DND-41 (cell line): ENCODE results near the gene PRTN3.

Source experiments
- EZH2 ChIP-seq: IDR thresholded peaks from 3 replicates; pipeline ENCODE4 v1.6.1; 2012; ENCODE audit warnings: borderline replicate concordance, low read depth, mild to moderate bottlenecking, moderate library complexity, low read length, inconsistent platforms; ENCODE audit not compliant: severe bottlenecking
- TF ChIP-seq, protein P1 (sequence below): IDR thresholded peaks from 2 replicates; pipeline ENCODE4 v1.5.1; 2012; ENCODE audit warnings: borderline replicate concordance, low read length, moderate library complexity, mild to moderate bottlenecking; ENCODE audit not compliant: poor library complexity, severe bottlenecking; ENCODE audit errors: extremely low read depth

DNA sequence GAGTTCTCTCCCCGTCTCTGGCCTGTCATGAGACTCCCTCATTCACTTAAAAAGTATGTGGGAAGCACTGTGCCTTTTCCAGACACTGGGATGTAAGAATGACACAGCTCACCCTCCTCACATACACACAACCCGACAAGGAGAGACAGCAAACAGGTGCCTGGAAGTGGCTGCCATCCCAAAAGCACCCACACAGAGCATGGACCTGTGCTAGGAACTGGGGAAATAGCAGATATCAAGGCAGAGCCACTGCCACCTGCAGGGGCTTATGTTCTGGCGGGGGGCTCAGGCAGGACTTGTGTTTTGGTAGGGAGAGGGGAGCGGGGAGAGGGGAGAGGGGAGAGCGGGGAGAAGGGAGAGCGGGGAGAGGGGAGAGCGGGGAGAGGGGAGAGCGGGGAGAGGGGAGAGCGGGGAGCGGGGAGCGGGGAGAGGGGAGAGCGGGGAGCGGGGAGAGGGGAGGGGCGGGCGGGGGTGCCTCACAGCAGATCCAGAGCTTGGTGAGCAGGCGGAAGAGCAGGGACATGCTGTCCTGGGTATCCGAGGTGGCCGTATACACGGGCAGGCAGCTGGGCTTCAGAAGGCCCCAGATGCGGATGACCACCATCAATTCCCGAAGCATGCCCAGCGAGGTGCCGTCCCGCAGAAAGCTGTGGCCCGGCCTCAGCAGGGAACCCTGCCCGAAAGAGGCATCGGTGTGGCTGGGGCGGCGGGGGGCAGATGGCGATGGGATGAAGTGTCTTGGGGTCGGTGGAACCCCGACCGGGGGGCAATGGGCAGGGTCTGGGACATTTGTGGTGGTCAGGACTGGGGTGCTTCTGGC, 30.9 kb downstream of the PRTN3 start:
- TF ChIP-seq, protein P1, sequence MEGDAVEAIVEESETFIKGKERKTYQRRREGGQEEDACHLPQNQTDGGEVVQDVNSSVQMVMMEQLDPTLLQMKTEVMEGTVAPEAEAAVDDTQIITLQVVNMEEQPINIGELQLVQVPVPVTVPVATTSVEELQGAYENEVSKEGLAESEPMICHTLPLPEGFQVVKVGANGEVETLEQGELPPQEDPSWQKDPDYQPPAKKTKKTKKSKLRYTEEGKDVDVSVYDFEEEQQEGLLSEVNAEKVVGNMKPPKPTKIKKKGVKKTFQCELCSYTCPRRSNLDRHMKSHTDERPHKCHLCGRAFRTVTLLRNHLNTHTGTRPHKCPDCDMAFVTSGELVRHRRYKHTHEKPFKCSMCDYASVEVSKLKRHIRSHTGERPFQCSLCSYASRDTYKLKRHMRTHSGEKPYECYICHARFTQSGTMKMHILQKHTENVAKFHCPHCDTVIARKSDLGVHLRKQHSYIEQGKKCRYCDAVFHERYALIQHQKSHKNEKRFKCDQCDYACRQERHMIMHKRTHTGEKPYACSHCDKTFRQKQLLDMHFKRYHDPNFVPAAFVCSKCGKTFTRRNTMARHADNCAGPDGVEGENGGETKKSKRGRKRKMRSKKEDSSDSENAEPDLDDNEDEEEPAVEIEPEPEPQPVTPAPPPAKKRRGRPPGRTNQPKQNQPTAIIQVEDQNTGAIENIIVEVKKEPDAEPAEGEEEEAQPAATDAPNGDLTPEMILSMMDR = no peak
- TF ChIP-seq EZH2 = no peak
